ENCODE data around the gene CALHM5.
"Not testable (repeated sequence)": the region's sequence is repeated elsewhere in the genome, so short reads cannot be mapped to it uniquely, and the experiment has no call there.

Gene CALHM5, protein sequence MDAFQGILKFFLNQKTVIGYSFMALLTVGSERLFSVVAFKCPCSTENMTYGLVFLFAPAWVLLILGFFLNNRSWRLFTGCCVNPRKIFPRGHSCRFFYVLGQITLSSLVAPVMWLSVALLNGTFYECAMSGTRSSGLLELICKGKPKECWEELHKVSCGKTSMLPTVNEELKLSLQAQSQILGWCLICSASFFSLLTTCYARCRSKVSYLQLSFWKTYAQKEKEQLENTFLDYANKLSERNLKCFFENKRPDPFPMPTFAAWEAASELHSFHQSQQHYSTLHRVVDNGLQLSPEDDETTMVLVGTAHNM

DNA sequence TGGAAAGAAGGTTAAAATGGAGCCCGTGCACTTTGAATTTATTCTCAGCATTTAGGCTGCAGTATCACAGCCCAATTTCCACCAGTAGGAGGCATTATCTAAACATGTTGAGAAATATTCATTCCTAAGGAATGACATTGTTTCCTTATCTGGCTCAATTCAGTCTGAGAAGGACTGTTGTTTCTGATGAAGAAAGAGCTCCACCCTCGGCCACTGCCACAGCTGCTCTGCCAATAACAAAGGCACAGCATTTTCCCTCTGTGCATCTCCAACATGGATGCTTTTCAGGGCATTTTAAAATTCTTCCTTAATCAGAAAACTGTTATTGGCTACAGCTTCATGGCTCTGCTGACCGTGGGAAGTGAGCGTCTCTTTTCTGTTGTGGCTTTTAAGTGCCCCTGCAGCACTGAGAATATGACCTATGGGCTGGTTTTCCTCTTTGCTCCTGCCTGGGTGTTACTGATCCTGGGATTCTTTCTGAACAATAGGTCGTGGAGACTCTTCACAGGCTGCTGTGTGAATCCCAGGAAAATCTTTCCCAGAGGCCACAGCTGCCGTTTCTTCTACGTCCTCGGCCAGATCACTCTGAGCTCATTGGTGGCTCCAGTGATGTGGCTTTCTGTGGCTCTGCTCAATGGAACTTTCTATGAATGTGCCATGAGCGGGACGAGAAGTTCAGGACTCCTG is at the start of gene CALHM5:
Gene CALHM5 (plus strand): TSS at position 216 of the 687 bp plus-strand sequence. CDS start 58 bp downstream, at position 274.
- DNase-seq (ENCODE audit: low read depth) = peak; percentile 93

GRCh38 chr6:116461932-116462885 is 49.2 kb upstream of the CALHM5 start:
- DNase-seq (ENCODE audit: low read depth) = peak; percentile 46

- DNase-seq (ENCODE audit: low read depth) = no peak
Measured at GRCh38 chr6:116463301-116463700, 48.1 kb upstream of the CALHM5 start.

GRCh38 chr6:116465246-116465645 is 46.2 kb upstream of the CALHM5 start:
- no peak for DNase-seq (ENCODE audit: low read depth)

DNA sequence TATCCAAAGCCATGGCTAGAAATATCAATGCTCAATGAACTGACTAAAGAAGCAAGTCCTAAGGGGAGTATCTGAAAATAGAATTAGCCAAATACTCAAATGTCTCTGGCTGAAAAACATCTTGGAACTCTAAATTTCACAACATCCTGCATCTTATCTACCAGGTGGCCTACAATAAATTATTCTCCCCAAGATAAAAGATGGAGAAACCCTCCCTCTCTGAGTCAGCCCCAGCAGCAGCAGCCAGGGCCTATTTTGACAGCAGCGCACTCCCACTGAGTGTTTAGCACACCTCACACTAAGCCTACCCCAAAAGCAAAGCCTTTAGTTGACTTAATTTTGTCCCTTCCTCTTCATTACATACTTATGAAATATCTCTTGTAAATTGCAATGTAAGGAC is 44.3 kb upstream of the CALHM5 start:
- DNase-seq (ENCODE audit: low read depth) = no peak

- DNase-seq (ENCODE audit: low read depth) = no peak
Measured at GRCh38 chr6:116467514-116467913, 43.9 kb upstream of the CALHM5 start.

GRCh38 chr6:116468293-116468692 is 43.1 kb upstream of the CALHM5 start:
- no peak for DNase-seq (ENCODE audit: low read depth)

- DNase-seq (ENCODE audit: low read depth) = no peak
Measured at GRCh38 chr6:116471531-116471930, 39.9 kb upstream of the CALHM5 start.

DNA sequence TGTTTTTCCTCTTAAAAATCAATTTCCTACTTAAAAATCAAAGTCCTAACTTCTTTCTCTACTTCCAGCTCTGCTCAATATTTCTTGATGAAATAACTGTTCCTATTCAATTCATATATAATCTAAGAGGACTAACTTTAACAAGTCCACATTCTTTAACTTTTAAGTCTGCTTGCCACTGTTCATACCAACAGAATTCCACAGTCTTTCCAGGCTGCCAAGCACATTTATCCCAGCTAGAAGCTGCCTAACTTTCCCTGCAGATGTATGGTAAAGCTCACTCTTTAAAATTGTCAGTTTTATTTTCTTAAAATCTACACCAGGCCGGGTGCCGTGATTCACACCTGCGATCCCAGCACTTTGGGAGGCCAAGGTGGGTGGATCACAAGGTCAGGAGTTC is 38.7 kb upstream of the CALHM5 start:
- DNase-seq (ENCODE audit: low read depth) = no peak

- DNase-seq (ENCODE audit: low read depth) = no peak
Measured at GRCh38 chr6:116475141-116475540, 36.3 kb upstream of the CALHM5 start.

DNA sequence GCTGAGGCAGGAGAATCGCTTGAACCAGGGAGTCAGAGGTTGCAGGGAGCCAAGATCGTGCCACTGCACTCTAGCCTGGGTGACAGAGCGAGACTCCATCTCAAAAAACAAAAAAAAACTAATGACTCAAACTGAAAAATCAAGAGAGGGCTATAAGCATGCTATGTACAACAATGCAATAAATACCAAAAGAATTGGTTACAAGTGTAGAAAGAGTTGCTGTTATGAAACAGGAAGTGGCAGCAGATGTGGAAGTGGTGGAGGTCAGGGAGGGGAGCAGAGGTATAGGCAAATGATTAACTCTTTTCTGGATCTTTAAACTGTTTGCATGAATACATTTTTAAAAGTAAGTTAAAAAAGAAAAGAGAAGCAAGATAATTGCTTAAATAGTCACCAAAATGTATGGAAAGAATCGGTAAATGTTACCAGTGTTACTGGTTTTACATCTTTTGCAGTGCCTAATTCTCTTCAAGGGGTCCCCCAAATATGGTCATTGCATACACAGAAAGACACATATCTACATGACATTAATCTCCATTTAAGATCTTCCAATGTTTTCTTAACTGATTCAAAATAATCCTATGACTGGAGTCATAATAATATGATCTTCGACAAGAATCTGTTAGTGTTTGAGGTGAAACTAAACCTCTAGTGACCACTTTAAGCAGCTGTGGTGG is 35.3 kb upstream of the CALHM5 start:
- DNase-seq (ENCODE audit: low read depth) = no peak

- no peak for DNase-seq (ENCODE audit: low read depth)
Measured at GRCh38 chr6:116482780-116483179, 28.7 kb upstream of the CALHM5 start.

GRCh38 chr6:116483616-116484015 is 27.8 kb upstream of the CALHM5 start:
- no peak for DNase-seq (ENCODE audit: low read depth)

DNA sequence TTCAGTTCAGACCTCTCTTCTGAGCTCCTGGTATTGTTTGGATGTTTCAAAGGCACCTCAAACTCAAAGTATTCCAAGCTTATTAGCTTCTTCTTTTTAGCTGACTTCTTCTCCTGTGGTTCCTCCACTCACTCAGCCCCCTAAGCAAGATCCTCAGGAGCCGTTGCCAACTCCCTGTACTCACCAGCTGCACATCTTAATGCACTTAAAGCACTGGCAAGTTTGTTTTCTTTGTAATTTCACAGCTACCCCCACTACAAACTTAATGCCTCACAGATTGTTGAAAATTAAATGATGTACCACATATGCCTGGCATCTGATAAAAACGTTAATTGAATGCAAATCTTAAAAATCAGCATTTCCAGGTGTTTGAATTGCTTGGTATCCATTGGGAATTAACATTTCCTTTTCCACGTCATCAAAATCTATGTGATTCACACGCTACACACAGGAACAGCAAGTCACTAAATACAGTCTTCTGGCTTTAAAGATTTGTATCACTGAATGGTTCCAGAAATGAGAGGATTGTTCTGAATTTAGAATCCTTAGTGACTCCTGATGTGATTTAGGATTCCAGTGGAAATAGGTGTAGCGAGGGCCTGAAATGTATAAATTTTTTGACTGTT is 25.8 kb upstream of the CALHM5 start:
- no peak for DNase-seq (ENCODE audit: low read depth)

GRCh38 chr6:116491610-116492330 is 19.7 kb upstream of the CALHM5 start:
- no peak for DNase-seq (ENCODE audit: low read depth)

DNA sequence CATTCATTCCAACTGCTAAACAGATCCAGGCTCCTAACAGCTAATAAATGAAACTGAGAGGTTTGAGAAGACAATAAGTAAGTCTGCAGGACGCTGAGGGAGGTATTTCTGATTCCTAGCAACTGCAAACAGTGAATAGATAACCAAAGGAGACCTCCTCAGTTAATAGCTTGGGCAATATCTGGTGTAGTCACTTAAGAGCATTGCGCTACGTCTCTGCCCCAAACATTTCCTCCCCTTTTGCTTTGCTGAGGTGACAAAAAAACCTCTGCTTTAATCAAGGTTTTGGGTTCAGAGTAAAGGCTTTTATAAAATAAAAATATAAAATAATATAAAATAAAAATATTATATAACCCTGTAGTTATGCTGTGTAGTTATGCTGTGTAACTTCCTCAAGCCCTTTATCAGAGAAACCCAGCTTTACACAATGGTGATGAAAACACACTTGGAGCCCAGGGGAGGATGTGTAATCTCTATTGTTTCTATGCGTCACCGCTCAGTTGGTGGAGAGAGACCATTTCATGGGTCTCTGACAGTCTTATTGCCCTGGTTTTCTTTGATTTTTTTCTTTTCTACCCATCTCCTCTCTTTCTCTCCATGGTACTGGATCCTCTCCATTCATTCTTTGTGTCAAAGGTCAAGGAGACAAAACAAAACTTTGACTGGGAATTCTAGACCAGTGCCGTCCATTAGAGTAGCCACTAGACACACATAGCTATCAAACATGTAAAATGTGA is 18.9 kb upstream of the CALHM5 start:
- no peak for DNase-seq (ENCODE audit: low read depth)

DNA sequence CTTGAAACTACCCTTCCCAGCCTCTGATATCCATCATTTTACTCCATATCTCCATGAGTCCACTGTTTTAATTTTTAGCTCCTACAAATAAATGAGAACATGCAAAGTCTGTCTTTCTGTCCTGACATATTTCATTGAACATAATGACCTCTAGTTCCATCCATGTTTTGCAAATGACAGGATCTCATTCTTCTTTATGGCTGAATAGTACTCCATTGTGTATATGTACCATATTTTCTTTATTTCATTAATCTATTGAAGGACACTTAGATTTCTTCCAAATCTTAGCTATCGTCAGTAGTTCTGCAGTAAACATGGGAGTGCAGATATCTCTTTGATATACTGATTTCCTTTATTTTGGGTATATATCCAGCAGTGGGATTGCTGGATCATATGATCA is 16.3 kb upstream of the CALHM5 start:
- DNase-seq (ENCODE audit: low read depth) = not testable (repeated sequence)

- no peak for DNase-seq (ENCODE audit: low read depth)
Measured at GRCh38 chr6:116497113-116497676, 14.2 kb upstream of the CALHM5 start.

DNA sequence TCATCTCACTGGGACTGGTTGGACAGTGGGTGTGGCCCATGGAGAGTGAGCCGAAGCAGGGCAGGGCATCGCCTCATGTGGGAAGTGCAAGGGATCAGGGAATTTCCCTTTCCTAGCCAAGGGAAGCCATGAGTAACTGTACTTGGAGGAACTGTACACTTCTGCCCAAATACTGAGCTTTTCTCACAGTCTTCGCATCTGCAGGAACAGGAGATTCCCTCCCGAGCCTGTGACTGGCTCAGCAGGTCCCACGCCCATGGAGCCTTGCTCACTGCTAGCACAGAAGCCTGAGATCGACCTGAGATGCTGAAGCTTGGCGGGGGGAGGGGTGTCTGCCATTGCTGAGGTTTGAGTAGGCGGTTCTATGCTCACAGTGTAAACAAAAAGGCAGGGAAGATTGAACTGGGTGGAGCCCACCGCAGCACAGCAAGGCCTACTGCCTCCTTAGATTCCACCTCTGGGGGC is 10.4 kb upstream of the CALHM5 start:
- DNase-seq (ENCODE audit: low read depth) = no peak

GRCh38 chr6:116507324-116507723 is 4.1 kb upstream of the CALHM5 start:
- peak; percentile 75 for DNase-seq (ENCODE audit: low read depth)
